Endodermal cell (in vitro differentiated cells): Measurements from ENCODE around the gene AGAP3. TPM values are rescaled to one million over a fixed set of nuclear protein-coding genes. Genes with fewer than 3 reads are reported as not detected.
A peak's percentile ranks its signal among the peaks of the same experiment; 100 is the strongest.

Source experiments
- DNase-seq: peaks from one replicate; pipeline ENCODE4 v3.0.0-alpha.2; 2017
- H3K27ac ChIP-seq: 2 replicates; pipeline ENCODE4 v1.5.1; 2013; ENCODE audit warnings: mild to moderate bottlenecking, low read depth, low read length, moderate library complexity
- H3K27me3 ChIP-seq: 2 replicates; pipeline ENCODE4 v1.6.1; 2013; ENCODE audit warnings: mild to moderate bottlenecking, low read length, moderate library complexity; ENCODE audit not compliant: insufficient read depth, control insufficient read depth, poor library complexity, severe bottlenecking
- H3K36me3 ChIP-seq: 2 replicates; pipeline ENCODE4 v1.7.0; 2013; ENCODE audit warnings: mild to moderate bottlenecking, low read length, moderate library complexity; ENCODE audit not compliant: control insufficient read depth, insufficient read depth
- H3K4me1 ChIP-seq: one replicate; pipeline ENCODE4 v1.7.0; 2013; ENCODE audit warnings: low read length; ENCODE audit not compliant: control insufficient read depth, insufficient read depth
- H3K4me3 ChIP-seq: 2 replicates; pipeline ENCODE4 v1.5.1; 2013; ENCODE audit warnings: mild to moderate bottlenecking, low read length, moderate library complexity
- H3K9ac ChIP-seq: 2 replicates; pipeline ENCODE4 v1.6.1; 2013; ENCODE audit warnings: mild to moderate bottlenecking, low read length, moderate library complexity; ENCODE audit not compliant: poor library complexity, severe bottlenecking; ENCODE audit errors: extremely low read depth
- H3K9me3 ChIP-seq: 2 replicates; pipeline ENCODE4 v1.6.1; 2013; ENCODE audit warnings: mild to moderate bottlenecking, low read length, moderate library complexity; ENCODE audit not compliant: control insufficient read depth
- H3K27ac Mint-ChIP-seq: 2 replicates; pipeline ENCODE4 v1.8.0; 2020; ENCODE audit warnings: mixed read lengths
- H3K27me3 Mint-ChIP-seq: 2 replicates; pipeline ENCODE4 v1.8.0; 2021; ENCODE audit warnings: mild to moderate bottlenecking, mixed read lengths; ENCODE audit not compliant: insufficient read depth
- H3K36me3 Mint-ChIP-seq: 2 replicates; pipeline ENCODE4 v1.8.0; 2020; ENCODE audit warnings: low read depth, mixed read lengths
- H3K4me1 Mint-ChIP-seq: 2 replicates; pipeline ENCODE4 v1.8.0; 2020; ENCODE audit warnings: mixed read lengths
- H3K4me3 Mint-ChIP-seq: 2 replicates; pipeline ENCODE4 v1.8.0; 2020; ENCODE audit warnings: mild to moderate bottlenecking, moderate library complexity, mixed read lengths
- H3K9me3 Mint-ChIP-seq: 2 replicates; pipeline ENCODE4 v1.8.0; 2020; ENCODE audit warnings: mild to moderate bottlenecking, mixed read lengths
- CTCF ChIP-seq: fragments of 200-600 bp; sonication (generic); conservative IDR thresholded peaks from 2 replicates; pipeline ENCODE4 v1.5.0; 2021; ENCODE audit warnings: antibody characterized with exemption, mild to moderate bottlenecking
- WGBS, 2 experiments: methylation state at CpG; one replicate each; pipeline versions ENCODE4 v1.1.5 to v1.1.7; 2013; ENCODE audit warnings: missing lambda C conversion rate in 2 of 2, mixed read lengths in 1 of 2; ENCODE audit not compliant: insufficient coverage in 1 of 2, insufficient read length in 1 of 2; 5-methylcytosine and 5-hydroxymethylcytosine counted together
- total RNA-seq, 2 donors: library from RNA; stranded (reverse); fragmentation: NEBNext Ultra II Directional in 1 of 2; extraction: Animal tissue kit (Norgen Biotek cat#: 25700) in 1 of 2; gene quantifications; 2 replicates in 1 of 2; 3 replicates in 1 of 2; pipeline ENCODE4 v1.2.1, GENCODE V29; 2021

Gene AGAP3
- total RNA-seq, 2 donors from 2014 or later, result 113 to 116 TPM

DNA sequence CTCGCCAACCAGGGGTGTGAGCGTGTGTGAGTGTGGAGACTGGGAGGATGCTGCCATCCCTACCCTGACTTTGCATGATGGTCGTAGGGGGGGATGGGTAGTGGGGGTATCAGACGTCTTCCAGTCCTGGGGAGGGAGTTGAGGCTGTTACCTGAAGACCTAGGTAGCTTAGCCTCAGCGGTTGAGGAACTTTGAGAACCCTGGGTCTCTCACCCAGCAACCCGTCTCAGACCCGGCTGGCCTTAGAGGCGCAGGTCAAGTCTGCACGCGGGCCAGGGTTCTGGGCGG is 24.2 kb upstream of the AGAP3 start:
- TF ChIP-seq CTCF, result no peak
- Histone ChIP-seq H3K36me3 (peaks cover 25% of the 10 kb centered on the region), H3K27me3 (no peaks in the 10 kb centered on the region), H3K9ac (no peak overlapping the region), H3K9me3 (no peaks in the 10 kb centered on the region), H3K27ac (no peak overlapping the region), H3K4me3 (peak overlapping the region; percentile 94), H3K4me1 (peaks cover 18% of the 10 kb centered on the region)
- peaks cover 3% of the 10 kb centered on the region for H3K27me3 Mint-ChIP-seq
- DNase-seq, result no peak
- H3K4me1 Mint-ChIP-seq, result peaks cover 33% of the 10 kb centered on the region
- peak overlapping the region; percentile 84 for H3K4me3 Mint-ChIP-seq
- H3K36me3 Mint-ChIP-seq, result peaks cover 17% of the 10 kb centered on the region
- no peaks in the 10 kb centered on the region for H3K9me3 Mint-ChIP-seq
- peak overlapping the region; percentile 87 for H3K27ac Mint-ChIP-seq
- WGBS, 2 experiments, result 17 to 18% methylated on average over 2 to 11 of the region's 11 CpGs

- no peaks in the 10 kb centered on the region for H3K27me3 Mint-ChIP-seq
These were observed 23.7 kb upstream of the AGAP3 start for GRCh38 chr7:151062399-151063211.

DNA sequence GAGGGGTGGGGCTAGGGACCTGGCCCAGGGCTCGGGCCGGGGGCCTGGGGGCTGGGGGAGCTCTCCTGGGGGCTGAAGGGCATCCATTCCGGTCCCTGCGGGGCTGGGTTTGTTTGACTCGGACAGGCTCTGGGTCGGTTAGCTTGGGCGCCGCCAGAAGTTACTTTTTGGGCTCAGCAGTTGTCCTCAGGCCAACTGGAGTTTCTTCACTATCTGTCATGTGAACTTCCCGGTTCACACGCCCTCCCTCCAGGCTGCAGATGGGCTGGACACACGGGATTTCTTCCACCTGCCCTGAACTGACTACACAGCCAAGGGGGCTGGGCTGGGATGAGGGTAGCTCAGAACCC is 23.1 kb upstream of the AGAP3 start:
- no peak for DNase-seq
- WGBS, 2 experiments, result 11 to 28% methylated on average over 4 to 11 of the region's 11 CpGs
- H3K27ac Mint-ChIP-seq, result peak overlapping the region; percentile 87
- H3K27ac ChIP-seq, result no peak overlapping the region
- peaks cover 28% of the 10 kb centered on the region for H3K4me1 Mint-ChIP-seq
- peaks cover 28% of the 10 kb centered on the region for H3K36me3 Mint-ChIP-seq
- peak overlapping the region; percentile 84 for H3K4me3 Mint-ChIP-seq
- H3K27me3 ChIP-seq, result no peaks in the 10 kb centered on the region
- peaks cover 36% of the 10 kb centered on the region for H3K36me3 ChIP-seq
- H3K4me1 ChIP-seq, result peaks cover 18% of the 10 kb centered on the region
- H3K9ac ChIP-seq, result no peak overlapping the region
- H3K9me3 ChIP-seq, result no peaks in the 10 kb centered on the region
- no peaks in the 10 kb centered on the region for H3K27me3 Mint-ChIP-seq
- H3K9me3 Mint-ChIP-seq, result no peaks in the 10 kb centered on the region
- no peak for TF ChIP-seq CTCF
- peak overlapping the region; percentile 80 for H3K4me3 ChIP-seq

More at GRCh38 chr7:151062399-151063211, 23.7 kb upstream of the AGAP3 start:
- Histone ChIP-seq H3K36me3 (peaks cover 30% of the 10 kb centered on the region), H3K27me3 (no peaks in the 10 kb centered on the region), H3K9me3 (no peaks in the 10 kb centered on the region), H3K9ac (peak overlapping the region; percentile 59), H3K4me3 (peak overlapping the region; percentile 80), H3K27ac (peak overlapping the region; percentile 21), H3K4me1 (peaks cover 18% of the 10 kb centered on the region)
- peak overlapping the region; percentile 58 for H3K27ac Mint-ChIP-seq
- H3K4me3 Mint-ChIP-seq, result peak overlapping the region; percentile 84
- peaks cover 23% of the 10 kb centered on the region for H3K36me3 Mint-ChIP-seq
- 0 to 2% methylated on average over 3 to 43 of the region's 43 CpGs for WGBS, 2 experiments
- no peaks in the 10 kb centered on the region for H3K9me3 Mint-ChIP-seq
- TF ChIP-seq CTCF, result no peak
- peaks cover 29% of the 10 kb centered on the region for H3K4me1 Mint-ChIP-seq
- DNase-seq, result peak; percentile 98
